ENCODE measurements around the gene DNAH17.

DNAH17 gene

GRCh38 chr17:78449983-78450595 is 127.1 kb downstream of the DNAH17 start:
- no peak for DNase-seq (ENCODE audit: low spot score)

GRCh38 chr17:78448356-78448993 is 128.7 kb downstream of the DNAH17 start:
- no peak for DNase-seq (ENCODE audit: low spot score)

- DNase-seq (ENCODE audit: low spot score) = no peak
Measured at GRCh38 chr17:78446833-78447232, 130.4 kb downstream of the DNAH17 start.

- no peak for DNase-seq (ENCODE audit: low spot score)
Measured at GRCh38 chr17:78444392-78444791, 132.8 kb downstream of the DNAH17 start.

GRCh38 chr17:78442648-78443218 is 134.5 kb downstream of the DNAH17 start:
- DNase-seq (ENCODE audit: low spot score) = no peak

- no peak for DNase-seq (ENCODE audit: low spot score)
Measured at GRCh38 chr17:78441271-78441971, 135.8 kb downstream of the DNAH17 start.

- no peak for DNase-seq (ENCODE audit: low spot score)
Measured at GRCh38 chr17:78438694-78439325, 138.4 kb downstream of the DNAH17 start.

- no peak for DNase-seq (ENCODE audit: low spot score)
Measured at GRCh38 chr17:78438271-78438691, 138.9 kb downstream of the DNAH17 start.

- no peak for DNase-seq (ENCODE audit: low spot score)
Measured at GRCh38 chr17:78437508-78438169, 139.6 kb downstream of the DNAH17 start.

GRCh38 chr17:78435330-78436005 is 141.7 kb downstream of the DNAH17 start:
- no peak for DNase-seq (ENCODE audit: low spot score)

- no peak for DNase-seq (ENCODE audit: low spot score)
Measured at GRCh38 chr17:78434455-78435329, 142.5 kb downstream of the DNAH17 start.

GRCh38 chr17:78433780-78434335 is 143.3 kb downstream of the DNAH17 start:
- no peak for DNase-seq (ENCODE audit: low spot score)

- DNase-seq (ENCODE audit: low spot score) = no peak
Measured at GRCh38 chr17:78433013-78433727, 144.0 kb downstream of the DNAH17 start.

- no peak for DNase-seq (ENCODE audit: low spot score)
Measured at GRCh38 chr17:78432226-78433012, 144.8 kb downstream of the DNAH17 start.

GRCh38 chr17:78431692-78431958 is 145.6 kb downstream of the DNAH17 start:
- no peak for DNase-seq (ENCODE audit: low spot score)

GRCh38 chr17:78430892-78431691 is 146.1 kb downstream of the DNAH17 start:
- DNase-seq (ENCODE audit: low spot score) = no peak

GRCh38 chr17:78429618-78429995 is 147.6 kb downstream of the DNAH17 start:
- DNase-seq (ENCODE audit: low spot score) = no peak
